K562 (cell line): ENCODE data around the gene LAMC1.

Source experiments
- KAT7 ChIP-seq: sonication (generic); formaldehyde crosslinking; IDR thresholded peaks from 2 replicates; pipeline ENCODE4 v1.8.0; 2022; ENCODE audit warnings: missing genetic modification reagents, mild to moderate bottlenecking, borderline replicate concordance
- LCOR ChIP-seq: sonication (generic); formaldehyde crosslinking; IDR thresholded peaks from 2 replicates; pipeline ENCODE4 v1.8.0; 2022; ENCODE audit warnings: mild to moderate bottlenecking, missing genetic modification reagents
- NEUROD1 ChIP-seq: fragments of 150-350 bp; IDR thresholded peaks from 2 replicates; pipeline ENCODE4 v1.6.1; 2014; ENCODE audit warnings: borderline replicate concordance, low read length, low read depth; ENCODE audit not compliant: partially characterized antibody
- SAP30 ChIP-seq: fragments of 200-600 bp; sonication (generic); IDR thresholded peaks from 2 replicates; pipeline ENCODE4 v1.6.1; 2012; ENCODE audit warnings: borderline replicate concordance, low read depth, mild to moderate bottlenecking, moderate library complexity, low read length, control low read depth, inconsistent platforms; ENCODE audit not compliant: insufficient read depth, poor library complexity, severe bottlenecking
- SRSF9 ChIP-seq: fragments of 200-400 bp; formaldehyde crosslinking; IDR thresholded peaks from 2 replicates; pipeline ENCODE4 v1.6.1; 2017; ENCODE audit warnings: low read depth, low read length, borderline replicate concordance
- USF1 ChIP-seq: sonication (generic); formaldehyde crosslinking; IDR thresholded peaks from 2 replicates; pipeline ENCODE4 v1.9.0; 2022; ENCODE audit warnings: mild to moderate bottlenecking, missing genetic modification reagents
- USF2 ChIP-seq: sonication (generic); formaldehyde crosslinking; IDR thresholded peaks from 2 replicates; pipeline ENCODE4 v1.5.0; 2020; ENCODE audit warnings: missing genetic modification reagents
- ZNF644 ChIP-seq: fragments of 200-800 bp; sonication (Bioruptor generic); IDR thresholded peaks from 2 replicates; pipeline ENCODE4 v1.6.1; 2016; ENCODE audit warnings: low read depth, missing genetic modification characterization, missing compliant biosample characterization
- TF ChIP-seq, protein P1 (sequence below), 3 experiments: IDR thresholded peaks in 2 of 3; conservative IDR thresholded peaks in 1 of 3; 2 replicates each; pipeline ENCODE4 v1.5.1; 2011 to 2012; ENCODE audit warnings: low read length in 3 of 3, mild to moderate bottlenecking in 3 of 3, control low read depth in 2 of 3, improper control_type of control experiment in 1 of 3, inconsistent platforms in 1 of 3, low read depth in 1 of 3, mixed read lengths in 1 of 3, moderate library complexity in 1 of 3; ENCODE audit not compliant: insufficient read depth in 2 of 3
- TF ChIP-seq, protein P2 (sequence below): fragments of 450-650 bp; formaldehyde crosslinking; IDR thresholded peaks from 2 replicates; pipeline ENCODE4 v1.4.0; 2022; ENCODE audit warnings: missing genetic modification characterization
- TF ChIP-seq, protein P3 (sequence below): sonication (generic); formaldehyde crosslinking; IDR thresholded peaks from 2 replicates; pipeline ENCODE4 v1.8.1; 2023; ENCODE audit warnings: mild to moderate bottlenecking, missing genetic modification reagents

DNA sequence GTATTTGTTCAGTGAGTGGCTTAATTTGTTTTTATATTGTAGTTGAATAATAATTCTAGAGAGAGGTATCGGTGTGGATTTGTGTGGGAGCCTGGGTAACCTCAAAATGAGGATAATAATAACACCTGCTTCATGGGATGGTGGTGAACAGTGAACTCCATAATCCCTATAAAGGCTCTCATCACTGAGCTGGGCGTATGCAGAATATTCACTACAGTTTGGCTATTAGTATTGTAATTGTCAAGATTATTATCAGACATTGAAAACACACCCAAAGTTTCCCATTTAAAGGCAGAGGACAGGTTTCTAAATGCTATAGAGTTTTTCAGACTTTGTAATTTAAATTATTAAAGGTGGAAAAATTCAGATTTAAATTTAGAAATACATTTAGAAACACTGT is 155.8 kb downstream of the LAMC1 start:
- TF ChIP-seq, protein P1, sequence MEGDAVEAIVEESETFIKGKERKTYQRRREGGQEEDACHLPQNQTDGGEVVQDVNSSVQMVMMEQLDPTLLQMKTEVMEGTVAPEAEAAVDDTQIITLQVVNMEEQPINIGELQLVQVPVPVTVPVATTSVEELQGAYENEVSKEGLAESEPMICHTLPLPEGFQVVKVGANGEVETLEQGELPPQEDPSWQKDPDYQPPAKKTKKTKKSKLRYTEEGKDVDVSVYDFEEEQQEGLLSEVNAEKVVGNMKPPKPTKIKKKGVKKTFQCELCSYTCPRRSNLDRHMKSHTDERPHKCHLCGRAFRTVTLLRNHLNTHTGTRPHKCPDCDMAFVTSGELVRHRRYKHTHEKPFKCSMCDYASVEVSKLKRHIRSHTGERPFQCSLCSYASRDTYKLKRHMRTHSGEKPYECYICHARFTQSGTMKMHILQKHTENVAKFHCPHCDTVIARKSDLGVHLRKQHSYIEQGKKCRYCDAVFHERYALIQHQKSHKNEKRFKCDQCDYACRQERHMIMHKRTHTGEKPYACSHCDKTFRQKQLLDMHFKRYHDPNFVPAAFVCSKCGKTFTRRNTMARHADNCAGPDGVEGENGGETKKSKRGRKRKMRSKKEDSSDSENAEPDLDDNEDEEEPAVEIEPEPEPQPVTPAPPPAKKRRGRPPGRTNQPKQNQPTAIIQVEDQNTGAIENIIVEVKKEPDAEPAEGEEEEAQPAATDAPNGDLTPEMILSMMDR (IDR thresholded peaks at IDR 0.05 in 2 of 3, conservative IDR thresholded peaks at IDR 0.05 in 1 of 3; ENCODE audit: insufficient read depth in 2 of 3, low read depth in 1 of 3, low read length in 3 of 3): no peak
- TF ChIP-seq SRSF9: no peak
- TF ChIP-seq USF1 (CRISPR knock-in tag): no peak
- TF ChIP-seq KAT7 (CRISPR knock-in tag): no peak
- TF ChIP-seq, protein P2, sequence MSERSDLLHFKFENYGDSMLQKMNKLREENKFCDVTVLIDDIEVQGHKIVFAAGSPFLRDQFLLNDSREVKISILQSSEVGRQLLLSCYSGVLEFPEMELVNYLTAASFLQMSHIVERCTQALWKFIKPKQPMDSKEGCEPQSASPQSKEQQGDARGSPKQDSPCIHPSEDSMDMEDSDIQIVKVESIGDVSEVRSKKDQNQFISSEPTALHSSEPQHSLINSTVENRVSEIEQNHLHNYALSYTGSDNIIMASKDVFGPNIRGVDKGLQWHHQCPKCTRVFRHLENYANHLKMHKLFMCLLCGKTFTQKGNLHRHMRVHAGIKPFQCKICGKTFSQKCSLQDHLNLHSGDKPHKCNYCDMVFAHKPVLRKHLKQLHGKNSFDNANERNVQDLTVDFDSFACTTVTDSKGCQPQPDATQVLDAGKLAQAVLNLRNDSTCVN (CRISPR knock-in tag): no peak
- TF ChIP-seq NEUROD1: no peak
- TF ChIP-seq SAP30: no peak
- TF ChIP-seq, protein P3, sequence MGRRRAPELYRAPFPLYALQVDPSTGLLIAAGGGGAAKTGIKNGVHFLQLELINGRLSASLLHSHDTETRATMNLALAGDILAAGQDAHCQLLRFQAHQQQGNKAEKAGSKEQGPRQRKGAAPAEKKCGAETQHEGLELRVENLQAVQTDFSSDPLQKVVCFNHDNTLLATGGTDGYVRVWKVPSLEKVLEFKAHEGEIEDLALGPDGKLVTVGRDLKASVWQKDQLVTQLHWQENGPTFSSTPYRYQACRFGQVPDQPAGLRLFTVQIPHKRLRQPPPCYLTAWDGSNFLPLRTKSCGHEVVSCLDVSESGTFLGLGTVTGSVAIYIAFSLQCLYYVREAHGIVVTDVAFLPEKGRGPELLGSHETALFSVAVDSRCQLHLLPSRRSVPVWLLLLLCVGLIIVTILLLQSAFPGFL (CRISPR knock-in tag): no peak
- TF ChIP-seq ZNF644 (tag): no peak
- no peak for TF ChIP-seq USF2 (CRISPR knock-in tag)
- TF ChIP-seq LCOR (CRISPR knock-in tag): no peak
